Lower leg skin (tissue), 3 donors: ENCODE results near the gene PSME4.

Experiments
- POLR2A ChIP-seq, 2 donors: fragments of 450-650 bp; IDR thresholded peaks; one replicate each; pipeline ENCODE4 v1.6.1; 2016 to 2017; ENCODE audit warnings: antibody characterized with exemption in 2 of 2, mild to moderate bottlenecking in 1 of 2, moderate library complexity in 1 of 2
- TF ChIP-seq, protein P1 (sequence below), 3 donors: fragments of 450-650 bp; IDR thresholded peaks; one replicate each; pipeline ENCODE4 v1.5.1; 2016; ENCODE audit warnings: antibody characterized with exemption in 3 of 3, mild to moderate bottlenecking in 3 of 3, moderate library complexity in 2 of 3

DNA sequence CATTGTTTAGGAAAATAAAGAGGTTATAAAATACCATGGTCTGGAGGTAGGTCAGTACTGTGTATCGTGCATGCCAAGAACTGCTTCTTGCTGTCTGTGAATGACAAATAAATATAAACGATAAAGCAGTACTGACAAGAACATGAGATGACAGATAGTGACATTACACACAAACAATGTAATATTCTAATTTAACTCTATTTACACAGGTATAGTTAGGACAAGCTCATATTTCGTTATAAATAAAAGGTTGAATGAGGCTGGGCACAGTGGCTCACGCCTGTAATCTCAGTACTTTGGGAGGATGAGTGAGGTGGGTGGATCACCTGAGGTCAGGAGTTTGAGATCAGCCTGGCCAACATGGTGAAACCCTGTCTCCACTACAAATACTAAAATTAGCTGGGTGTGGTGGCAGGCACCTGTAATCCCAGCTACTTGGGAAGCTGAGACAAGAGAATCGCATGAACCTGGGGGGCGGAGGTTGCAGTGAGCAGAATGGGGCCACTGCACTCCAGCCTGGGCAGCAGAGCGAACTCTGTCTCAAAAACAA is 96.3 kb downstream of the PSME4 start:
- no peak for TF ChIP-seq POLR2A (IDR thresholded peaks at IDR 0.05)
- TF ChIP-seq, protein P1, sequence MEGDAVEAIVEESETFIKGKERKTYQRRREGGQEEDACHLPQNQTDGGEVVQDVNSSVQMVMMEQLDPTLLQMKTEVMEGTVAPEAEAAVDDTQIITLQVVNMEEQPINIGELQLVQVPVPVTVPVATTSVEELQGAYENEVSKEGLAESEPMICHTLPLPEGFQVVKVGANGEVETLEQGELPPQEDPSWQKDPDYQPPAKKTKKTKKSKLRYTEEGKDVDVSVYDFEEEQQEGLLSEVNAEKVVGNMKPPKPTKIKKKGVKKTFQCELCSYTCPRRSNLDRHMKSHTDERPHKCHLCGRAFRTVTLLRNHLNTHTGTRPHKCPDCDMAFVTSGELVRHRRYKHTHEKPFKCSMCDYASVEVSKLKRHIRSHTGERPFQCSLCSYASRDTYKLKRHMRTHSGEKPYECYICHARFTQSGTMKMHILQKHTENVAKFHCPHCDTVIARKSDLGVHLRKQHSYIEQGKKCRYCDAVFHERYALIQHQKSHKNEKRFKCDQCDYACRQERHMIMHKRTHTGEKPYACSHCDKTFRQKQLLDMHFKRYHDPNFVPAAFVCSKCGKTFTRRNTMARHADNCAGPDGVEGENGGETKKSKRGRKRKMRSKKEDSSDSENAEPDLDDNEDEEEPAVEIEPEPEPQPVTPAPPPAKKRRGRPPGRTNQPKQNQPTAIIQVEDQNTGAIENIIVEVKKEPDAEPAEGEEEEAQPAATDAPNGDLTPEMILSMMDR (IDR thresholded peaks at IDR 0.05), result no peak
